ENCODE measurements around the gene RAP1GAP. TPM values are rescaled to one million over a fixed set of nuclear protein-coding genes. Genes with fewer than 3 reads are reported as not detected.

Gene RAP1GAP
- total and polyA plus RNA-seq, 9 of the 15 experiments (the other 6 are each of a cell fraction or from before 2014, with no cell fraction given) = 0.29 to 30.2 (median 19.2) TPM

- ChIA-PET CTCF (ENCODE audit: low intra/inter-chr PET ratio) (no interaction called here), POLR2A (interaction anchor here (0.7 to 1.3 kb wide), 3 partner anchors 9 to 64 kb away, joined by 3 to 4 read pairs (median 4); no protein-coding TSS in a partner anchor)
- intact Hi-C loops (cut with micrococcal nuclease) (loop anchor here (10.0 kb wide), 1 partner anchor 205 kb away; no protein-coding TSS in a partner anchor), in situ Hi-C loops (cut with MboI) (no loop called here)
- H3K27ac ChIP-seq (ENCODE audit: extremely low read depth, low read depth, low read length) = no peak overlapping the region
- BruUV-seq (replicated peaks) = no TSS peak
- no peaks in the 10 kb centered on the region for H3K79me2 ChIP-seq (ENCODE audit: control insufficient read depth, insufficient read depth, low read length)
- no peaks in the 10 kb centered on the region for H3K9me3 ChIP-seq (replicated peaks; ENCODE audit: control insufficient read depth, insufficient read depth, low read depth, low read length)
- H4K20me1 ChIP-seq (replicated peaks; ENCODE audit: control insufficient read depth, insufficient read depth, low read length) = peaks cover 4% of the 10 kb centered on the region; the same call in 1 of the 2 replicates
- H3K4me1 ChIP-seq (replicated peaks in 1 of 2; ENCODE audit: control insufficient read depth in 2 of 2, insufficient read depth in 2 of 2, low read length in 2 of 2) = peaks cover 5 to 11% of the 10 kb centered on the region in 2 experiments; a peak in 4 of 5 replicates
- no peak overlapping the region for H3K9ac ChIP-seq (ENCODE audit: insufficient read depth in 1 of 2, low read depth in 2 of 2, low read length in 2 of 2)
- peaks cover 18 to 38% of the 10 kb centered on the region in 2 experiments for H3K27me3 ChIP-seq (ENCODE audit: control insufficient read depth in 2 of 2, insufficient read depth in 2 of 2, low read length in 2 of 2)
- no peak overlapping the region for H2AFZ ChIP-seq (ENCODE audit: low read depth, low read length)
- H3K36me3 ChIP-seq (ENCODE audit: control insufficient read depth, insufficient read depth, low read length) = no peaks in the 10 kb centered on the region
- TF ChIP-seq MAFK (IDR thresholded peaks at IDR 0.05; ENCODE audit: low read length) (peak; percentile 98), MAFG (tag; conservative IDR thresholded peaks at IDR 0.05) (peak; percentile 97), ZBTB40 (IDR thresholded peaks at IDR 0.05) (no peak), ZBTB40 (CRISPR knock-in tag; IDR thresholded peaks at IDR 0.05) (no peak), ZNF121 (CRISPR knock-in tag; conservative IDR thresholded peaks at IDR 0.05) (peak; percentile 66; the same call in 1 of the 2 replicates), ZNF384 (IDR thresholded peaks at IDR 0.05; ENCODE audit: low read depth, low read length) (no peak), THAP12 (CRISPR knock-in tag; IDR thresholded peaks at IDR 0.05) (no peak), ATF7 (IDR thresholded peaks at IDR 0.05) (no peak), C11orf30 (IDR thresholded peaks at IDR 0.05; ENCODE audit: low read depth) (peak; percentile 97), MAFF (IDR thresholded peaks at IDR 0.05; ENCODE audit: low read length) (peak; percentile 98), ZNF316 (IDR thresholded peaks at IDR 0.05) (peak; percentile 98)
- ATAC-seq (no peak), DNase-seq (ENCODE audit: extremely low read depth in 1 of 4, low spot score in 3 of 4) (no peak), FAIRE-seq (no peak)
- no peak overlapping the region for H3K4me2 ChIP-seq (ENCODE audit: insufficient read depth, low read length)
- no peaks in the 10 kb centered on the region for H3K9me1 ChIP-seq (ENCODE audit: control insufficient read depth, insufficient read depth, low read length)
- 0% methylated on average over 3 of the region's 3 CpGs for WGBS (ENCODE audit: insufficient coverage, low coverage, missing lambda C conversion rate)
- no peak overlapping the region for H3K4me3 ChIP-seq
Observed at GRCh38 chr1:21579791-21580190, 89.4 kb downstream of the RAP1GAP start.

Data from K562 (cell line).